ENCODE data around the gene CD248. TPM values are rescaled to one million over a fixed set of nuclear protein-coding genes. Genes with fewer than 3 reads are reported as not detected.

CD248 gene
- total RNA-seq, 1 donor: 107 TPM

DNA sequence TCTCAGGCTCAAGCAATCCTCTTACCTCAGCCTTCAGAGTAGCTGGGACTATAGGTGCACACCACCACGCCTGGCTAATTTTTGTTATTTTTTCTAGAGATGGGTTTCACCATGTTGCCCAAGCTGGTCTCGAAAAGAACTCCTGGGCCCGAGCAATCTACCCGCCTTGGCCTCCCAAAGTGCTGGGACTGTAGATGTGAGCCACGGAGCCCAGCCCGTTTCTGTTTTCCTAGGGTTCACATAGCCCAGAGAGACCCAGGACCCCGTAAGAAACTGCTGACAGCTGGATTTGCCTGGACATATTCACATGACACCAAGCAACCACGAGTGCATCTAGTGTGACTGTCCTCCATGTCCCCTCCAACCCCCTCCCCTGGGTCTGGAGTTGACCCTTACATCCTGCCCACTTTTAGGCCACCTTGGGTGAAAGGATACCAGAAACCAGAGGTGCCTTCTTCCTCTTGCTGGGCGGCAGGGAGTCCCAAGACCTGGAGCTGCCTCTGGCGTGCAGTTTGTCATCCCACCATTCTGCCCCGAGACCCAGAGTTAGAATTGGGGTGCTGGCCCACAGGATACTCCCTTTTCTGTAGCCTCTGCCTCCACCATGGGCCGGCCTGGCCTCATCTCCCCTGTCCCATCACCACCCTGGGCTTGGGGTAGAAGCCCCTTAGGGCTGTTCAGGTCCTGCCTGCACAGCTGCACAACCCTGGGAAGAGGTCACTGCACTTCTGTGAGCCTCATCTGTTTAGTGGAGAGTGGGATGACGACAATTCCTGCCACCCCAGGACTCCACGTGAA, 23.0 kb upstream of the CD248 start:
- Histone ChIP-seq H3K4me1 (ENCODE audit: insufficient read depth, low read length) (peaks cover 39% of the 10 kb centered on the region), H3K27me3 (ENCODE audit: insufficient read depth, low read length) (no peaks in the 10 kb centered on the region), H4K20me1 (ENCODE audit: insufficient read depth, low read length) (peaks cover 18% of the 10 kb centered on the region), H3K4me2 (ENCODE audit: insufficient read depth, low read length) (no peak overlapping the region), H3K79me2 (ENCODE audit: insufficient read depth, low read length) (peaks cover 42% of the 10 kb centered on the region), H3K27ac (ENCODE audit: low read depth, low read length) (no peak overlapping the region), H3K4me3 (ENCODE audit: insufficient read depth, low read length) (no peak overlapping the region), H3K36me3 (ENCODE audit: insufficient read depth, low read length) (peaks cover 45% of the 10 kb centered on the region), H3K9me3 (ENCODE audit: low read depth, low read length) (no peaks in the 10 kb centered on the region), H2AFZ (ENCODE audit: low read length) (no peak overlapping the region)
- TF ChIP-seq, protein P1, sequence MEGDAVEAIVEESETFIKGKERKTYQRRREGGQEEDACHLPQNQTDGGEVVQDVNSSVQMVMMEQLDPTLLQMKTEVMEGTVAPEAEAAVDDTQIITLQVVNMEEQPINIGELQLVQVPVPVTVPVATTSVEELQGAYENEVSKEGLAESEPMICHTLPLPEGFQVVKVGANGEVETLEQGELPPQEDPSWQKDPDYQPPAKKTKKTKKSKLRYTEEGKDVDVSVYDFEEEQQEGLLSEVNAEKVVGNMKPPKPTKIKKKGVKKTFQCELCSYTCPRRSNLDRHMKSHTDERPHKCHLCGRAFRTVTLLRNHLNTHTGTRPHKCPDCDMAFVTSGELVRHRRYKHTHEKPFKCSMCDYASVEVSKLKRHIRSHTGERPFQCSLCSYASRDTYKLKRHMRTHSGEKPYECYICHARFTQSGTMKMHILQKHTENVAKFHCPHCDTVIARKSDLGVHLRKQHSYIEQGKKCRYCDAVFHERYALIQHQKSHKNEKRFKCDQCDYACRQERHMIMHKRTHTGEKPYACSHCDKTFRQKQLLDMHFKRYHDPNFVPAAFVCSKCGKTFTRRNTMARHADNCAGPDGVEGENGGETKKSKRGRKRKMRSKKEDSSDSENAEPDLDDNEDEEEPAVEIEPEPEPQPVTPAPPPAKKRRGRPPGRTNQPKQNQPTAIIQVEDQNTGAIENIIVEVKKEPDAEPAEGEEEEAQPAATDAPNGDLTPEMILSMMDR (IDR thresholded peaks at IDR 0.05; ENCODE audit: extremely low read depth, low read depth, low read length): no peak
- DNase-seq (ENCODE audit: insufficient read length, low spot score, missing footprints): no peak

DNA sequence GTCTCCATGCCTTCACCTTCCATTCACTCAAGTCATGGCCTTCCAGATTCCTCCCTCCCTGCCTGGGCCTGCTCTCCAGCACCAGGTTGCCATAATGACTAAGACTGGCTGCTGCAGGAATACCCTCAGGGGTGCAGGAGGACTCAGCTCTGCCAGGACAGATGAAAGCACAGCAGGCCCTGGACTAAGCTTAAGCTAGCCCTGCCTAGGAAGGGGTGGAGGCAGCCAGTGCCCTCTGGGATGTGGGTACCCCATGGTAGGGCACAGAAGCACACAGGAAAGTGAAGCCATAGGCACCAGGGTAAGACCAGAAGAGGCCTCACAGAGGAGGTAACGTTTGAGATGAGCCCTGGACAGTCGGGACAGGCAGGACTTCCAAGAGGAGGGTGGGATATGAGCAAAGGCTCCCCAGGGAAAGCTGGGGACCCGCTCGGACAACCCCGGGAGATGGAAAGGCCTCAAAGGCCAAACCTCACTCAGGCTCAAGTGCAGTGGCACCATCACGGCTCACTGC, 22.4 kb upstream of the CD248 start:
- H3K4me2 ChIP-seq (ENCODE audit: insufficient read depth, low read length): no peak overlapping the region
- no peak overlapping the region for H3K4me3 ChIP-seq (ENCODE audit: insufficient read depth, low read length)
- DNase-seq (ENCODE audit: insufficient read length, low spot score, missing footprints): peak; percentile 41
- TF ChIP-seq, protein P1 (IDR thresholded peaks at IDR 0.05; ENCODE audit: extremely low read depth, low read depth, low read length): no peak
- no peak overlapping the region for H2AFZ ChIP-seq (ENCODE audit: low read length)
- peaks cover 42% of the 10 kb centered on the region for H3K79me2 ChIP-seq (ENCODE audit: insufficient read depth, low read length)
- H3K36me3 ChIP-seq (ENCODE audit: insufficient read depth, low read length): peaks cover 45% of the 10 kb centered on the region
- H3K27me3 ChIP-seq (ENCODE audit: insufficient read depth, low read length): no peaks in the 10 kb centered on the region
- peaks cover 24% of the 10 kb centered on the region for H4K20me1 ChIP-seq (ENCODE audit: insufficient read depth, low read length)
- no peaks in the 10 kb centered on the region for H3K9me3 ChIP-seq (ENCODE audit: low read depth, low read length)
- no peak overlapping the region for H3K27ac ChIP-seq (ENCODE audit: low read depth, low read length)
- H3K4me1 ChIP-seq (ENCODE audit: insufficient read depth, low read length): peaks cover 38% of the 10 kb centered on the region

DNA sequence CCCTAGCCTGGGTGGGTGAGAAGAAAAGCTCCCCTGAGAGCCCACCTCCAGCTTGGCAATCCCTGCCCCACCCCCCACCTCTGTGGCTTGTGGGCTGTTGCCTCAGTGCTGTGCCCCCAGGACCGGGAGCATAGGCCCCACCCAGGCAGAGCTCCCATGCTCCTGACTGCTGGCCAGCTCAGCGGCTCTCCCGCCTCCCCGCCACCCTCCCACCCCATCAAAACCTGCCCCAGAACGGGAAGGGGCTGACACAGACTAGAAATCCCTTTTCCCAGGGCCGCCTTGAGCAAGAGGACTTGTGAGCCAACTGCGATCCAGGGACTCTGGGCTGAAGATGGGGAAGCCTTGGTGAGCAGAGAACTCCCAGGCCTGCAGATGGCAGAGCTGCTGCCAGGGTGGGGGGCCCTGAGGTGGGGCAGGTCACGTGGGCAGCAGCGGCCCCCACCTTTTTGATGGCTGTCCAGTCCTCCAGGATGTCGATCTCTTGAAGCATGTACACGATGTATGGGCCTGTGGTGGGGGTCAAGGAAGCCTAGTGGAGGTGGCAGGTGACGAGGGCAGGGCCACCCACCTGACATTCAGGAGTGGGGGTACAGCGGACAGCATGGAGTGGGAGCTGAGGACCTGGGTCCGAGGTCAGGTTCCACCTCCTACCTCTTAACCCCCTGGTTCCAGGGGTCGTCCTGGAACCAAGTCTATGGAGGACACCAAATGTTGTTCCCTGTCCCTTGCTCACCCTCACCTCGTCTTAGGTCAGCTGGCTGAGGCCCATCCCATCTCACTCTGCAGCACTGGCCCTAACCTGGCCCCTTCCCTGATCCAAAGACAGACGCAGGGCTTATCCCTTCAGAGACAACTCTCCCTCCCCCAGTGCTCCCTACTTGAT, 21.7 kb upstream of the CD248 start:
- H3K27ac ChIP-seq (ENCODE audit: low read depth, low read length): peak overlapping the region; percentile 97
- TF ChIP-seq, protein P1 (IDR thresholded peaks at IDR 0.05; ENCODE audit: extremely low read depth, low read depth, low read length): no peak
- peaks cover 31% of the 10 kb centered on the region for H3K4me1 ChIP-seq (ENCODE audit: insufficient read depth, low read length)
- H4K20me1 ChIP-seq (ENCODE audit: insufficient read depth, low read length): peaks cover 27% of the 10 kb centered on the region
- H3K27me3 ChIP-seq (ENCODE audit: insufficient read depth, low read length): no peaks in the 10 kb centered on the region
- peak; percentile 49 for DNase-seq (ENCODE audit: insufficient read length, low spot score, missing footprints)
- H2AFZ ChIP-seq (ENCODE audit: low read length): no peak overlapping the region
- peaks cover 42% of the 10 kb centered on the region for H3K79me2 ChIP-seq (ENCODE audit: insufficient read depth, low read length)
- H3K4me3 ChIP-seq (ENCODE audit: insufficient read depth, low read length): no peak overlapping the region
- no peak overlapping the region for H3K4me2 ChIP-seq (ENCODE audit: insufficient read depth, low read length)
- H3K9me3 ChIP-seq (ENCODE audit: low read depth, low read length): no peaks in the 10 kb centered on the region
- peaks cover 49% of the 10 kb centered on the region for H3K36me3 ChIP-seq (ENCODE audit: insufficient read depth, low read length)
